Smooth muscle cell of the brain vasculature (primary cell): Measurements from ENCODE around the gene BCAN.

Experiments used
- DNase-seq: peaks from one replicate; pipeline ENCODE4 v3.0.0-alpha.2; 2012; ENCODE audit warnings: low read depth, low spot score

BCAN gene

DNA sequence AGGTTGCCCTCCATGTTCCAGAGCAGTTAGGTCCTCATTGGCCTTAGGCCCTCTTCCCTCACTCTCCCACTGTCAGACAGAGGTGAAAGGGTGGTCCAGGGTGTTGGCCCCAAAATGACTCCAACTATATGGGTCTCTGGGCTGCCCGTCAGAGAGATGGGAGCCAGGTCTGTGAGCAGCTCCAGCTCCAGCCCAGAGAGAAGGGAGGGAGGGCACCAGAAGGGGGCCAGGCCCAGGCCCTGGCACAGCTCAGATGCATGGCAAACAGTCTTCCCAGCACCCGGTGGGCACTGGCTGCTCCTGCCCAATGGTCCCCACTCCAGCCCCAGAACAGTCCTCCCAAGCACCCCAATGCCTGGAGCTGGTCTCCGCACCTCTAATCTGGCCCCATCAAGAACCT is 2.2 kb downstream of the BCAN start:
- no peak for DNase-seq

- DNase-seq = no peak
These were observed 2.7 kb downstream of the BCAN start for GRCh38 chr1:156644640-156645039.

DNA sequence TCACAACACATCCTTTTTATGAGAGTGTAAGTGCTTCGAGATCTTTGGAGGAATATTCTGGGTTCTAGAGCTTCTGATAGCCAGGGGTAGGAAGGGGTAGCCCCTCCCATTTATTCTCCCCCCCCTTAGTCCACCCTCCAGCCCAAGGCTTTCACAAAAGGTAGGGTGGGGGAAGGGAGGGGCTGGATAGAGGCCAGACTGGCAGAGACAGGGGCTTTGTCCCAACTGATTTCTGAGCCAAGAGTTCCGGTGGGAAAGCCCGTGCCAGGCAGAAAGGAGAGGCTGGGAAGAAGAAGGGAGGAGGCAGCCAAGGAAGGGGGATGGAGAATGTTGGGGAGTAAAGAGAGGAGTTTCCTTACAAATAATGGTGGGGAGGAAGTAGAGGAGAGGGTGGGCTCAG is 3.1 kb downstream of the BCAN start:
- DNase-seq = no peak

- DNase-seq = no peak
These were observed 3.7 kb downstream of the BCAN start for GRCh38 chr1:156645666-156646065.

DNA sequence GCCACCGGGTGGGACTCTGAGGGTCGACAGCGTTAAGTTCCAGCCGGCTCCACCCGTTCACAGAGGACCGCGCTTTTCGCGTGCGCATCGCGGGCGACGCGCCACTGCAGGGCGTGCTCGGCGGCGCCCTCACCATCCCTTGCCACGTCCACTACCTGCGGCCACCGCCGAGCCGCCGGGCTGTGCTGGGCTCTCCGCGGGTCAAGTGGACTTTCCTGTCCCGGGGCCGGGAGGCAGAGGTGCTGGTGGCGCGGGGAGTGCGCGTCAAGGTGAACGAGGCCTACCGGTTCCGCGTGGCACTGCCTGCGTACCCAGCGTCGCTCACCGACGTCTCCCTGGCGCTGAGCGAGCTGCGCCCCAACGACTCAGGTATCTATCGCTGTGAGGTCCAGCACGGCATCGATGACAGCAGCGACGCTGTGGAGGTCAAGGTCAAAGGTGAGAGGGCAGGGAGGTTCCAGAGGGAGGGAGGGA is 4.9 kb downstream of the BCAN start:
- DNase-seq = no peak

DNA sequence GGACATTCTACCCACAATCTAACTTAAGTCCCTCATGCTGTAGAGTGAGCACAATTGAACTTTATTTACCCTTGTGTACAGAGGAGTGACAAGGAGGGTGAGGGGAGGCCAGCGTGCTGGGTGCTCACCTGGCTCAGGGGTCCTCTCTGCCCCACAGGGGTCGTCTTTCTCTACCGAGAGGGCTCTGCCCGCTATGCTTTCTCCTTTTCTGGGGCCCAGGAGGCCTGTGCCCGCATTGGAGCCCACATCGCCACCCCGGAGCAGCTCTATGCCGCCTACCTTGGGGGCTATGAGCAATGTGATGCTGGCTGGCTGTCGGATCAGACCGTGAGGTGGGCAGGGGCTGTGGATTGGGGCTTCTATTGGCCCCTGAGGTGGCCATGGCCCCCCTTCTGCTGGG is 5.4 kb downstream of the BCAN start:
- DNase-seq = no peak

DNA sequence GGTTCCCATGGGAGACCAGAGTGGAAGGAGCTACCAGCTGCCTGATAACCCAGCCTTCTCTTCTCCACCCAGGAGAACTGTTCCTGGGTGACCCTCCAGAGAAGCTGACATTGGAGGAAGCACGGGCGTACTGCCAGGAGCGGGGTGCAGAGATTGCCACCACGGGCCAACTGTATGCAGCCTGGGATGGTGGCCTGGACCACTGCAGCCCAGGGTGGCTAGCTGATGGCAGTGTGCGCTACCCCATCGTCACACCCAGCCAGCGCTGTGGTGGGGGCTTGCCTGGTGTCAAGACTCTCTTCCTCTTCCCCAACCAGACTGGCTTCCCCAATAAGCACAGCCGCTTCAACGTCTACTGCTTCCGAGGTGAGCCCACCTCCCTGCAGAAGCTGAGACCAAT is 6.6 kb downstream of the BCAN start:
- DNase-seq = no peak

- DNase-seq = no peak
These were observed 7.0 kb downstream of the BCAN start for GRCh38 chr1:156648951-156649350.

- no peak for DNase-seq
These were observed 10.4 kb downstream of the BCAN start for GRCh38 chr1:156652131-156652991.

DNA sequence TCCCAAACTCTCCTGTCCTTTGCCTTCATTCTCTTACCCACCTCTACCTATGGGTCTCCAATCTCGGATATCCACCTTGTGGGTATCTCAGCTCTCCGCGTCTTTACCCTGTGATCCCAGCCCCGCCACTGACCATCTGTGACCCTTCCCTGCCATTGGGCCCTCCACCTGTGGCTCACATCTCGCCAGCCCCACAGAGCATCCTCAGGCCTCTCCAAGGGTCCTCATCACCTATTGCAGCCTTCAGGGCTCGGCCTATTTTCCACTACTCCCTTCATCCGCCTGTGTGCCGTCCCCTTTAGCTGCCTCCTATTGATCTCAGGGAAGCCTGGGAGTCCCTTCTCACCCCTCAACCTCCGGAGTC is 11.1 kb downstream of the BCAN start:
- no peak for DNase-seq

- DNase-seq = no peak
These were observed 12.8 kb downstream of the BCAN start for GRCh38 chr1:156654700-156655099.

DNA sequence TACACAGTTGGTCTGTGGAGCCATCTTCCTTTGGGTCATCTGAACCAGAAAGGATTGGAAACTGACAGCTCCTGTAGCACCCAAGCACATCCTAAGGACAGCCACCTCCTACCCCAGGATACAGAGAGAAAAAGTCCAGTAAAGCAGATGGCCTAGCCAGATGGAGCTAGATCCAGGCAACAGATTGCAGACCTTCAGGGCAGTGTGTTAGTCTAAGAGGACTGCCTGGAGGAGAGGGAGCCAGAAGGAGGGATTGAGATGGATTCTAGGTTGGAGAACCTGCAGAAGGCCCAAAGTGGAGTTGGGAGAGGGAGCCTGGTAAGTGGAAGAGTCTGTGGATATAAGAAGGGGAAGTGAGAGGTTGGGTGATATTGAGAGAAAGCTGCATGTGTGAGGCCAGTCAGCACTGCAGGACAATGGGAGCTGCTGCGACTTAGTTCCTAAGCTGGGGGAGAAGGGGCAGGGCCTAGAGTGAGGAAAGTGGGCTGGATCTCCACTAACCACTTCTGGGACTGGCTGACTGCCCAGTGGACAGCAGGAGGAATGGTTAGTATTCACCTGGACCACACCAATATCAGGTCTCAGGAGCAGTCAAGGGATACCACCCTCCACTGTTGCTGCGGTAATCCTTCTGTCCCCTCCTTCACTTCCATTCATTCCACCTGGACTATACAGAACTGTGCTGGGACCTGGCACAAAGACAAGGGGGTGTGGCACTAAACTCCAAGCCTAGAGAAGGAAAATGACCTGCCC is 13.4 kb downstream of the BCAN start:
- no peak for DNase-seq

DNA sequence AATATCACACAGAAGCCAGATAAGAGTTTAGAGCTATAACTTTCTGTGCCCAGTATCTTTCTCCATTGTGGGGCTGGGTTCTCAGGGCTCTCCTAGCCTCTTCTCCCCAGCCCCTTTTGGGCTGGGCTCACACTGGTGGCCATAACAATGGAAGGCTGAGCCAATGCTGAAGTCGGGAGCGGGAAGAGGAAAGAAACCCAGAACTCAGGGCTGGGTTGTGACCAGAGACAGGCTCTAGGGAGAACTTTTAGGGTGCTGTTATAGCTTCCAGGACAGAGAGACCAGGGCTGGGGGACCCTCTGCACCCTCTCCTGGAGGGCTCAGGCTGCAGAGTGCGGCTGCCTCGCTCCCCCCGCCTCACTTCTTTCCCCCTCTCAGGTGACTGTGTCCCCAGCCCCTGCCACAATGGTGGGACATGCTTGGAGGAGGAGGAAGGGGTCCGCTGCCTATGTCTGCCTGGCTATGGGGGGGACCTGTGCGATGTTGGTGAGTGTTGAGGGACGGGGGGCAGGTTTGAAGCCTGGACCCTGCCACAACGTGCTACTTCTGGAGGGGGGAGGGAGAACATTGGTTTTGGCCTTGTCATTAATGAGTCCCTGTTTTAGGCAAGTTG is 14.1 kb downstream of the BCAN start:
- no peak for DNase-seq

DNA sequence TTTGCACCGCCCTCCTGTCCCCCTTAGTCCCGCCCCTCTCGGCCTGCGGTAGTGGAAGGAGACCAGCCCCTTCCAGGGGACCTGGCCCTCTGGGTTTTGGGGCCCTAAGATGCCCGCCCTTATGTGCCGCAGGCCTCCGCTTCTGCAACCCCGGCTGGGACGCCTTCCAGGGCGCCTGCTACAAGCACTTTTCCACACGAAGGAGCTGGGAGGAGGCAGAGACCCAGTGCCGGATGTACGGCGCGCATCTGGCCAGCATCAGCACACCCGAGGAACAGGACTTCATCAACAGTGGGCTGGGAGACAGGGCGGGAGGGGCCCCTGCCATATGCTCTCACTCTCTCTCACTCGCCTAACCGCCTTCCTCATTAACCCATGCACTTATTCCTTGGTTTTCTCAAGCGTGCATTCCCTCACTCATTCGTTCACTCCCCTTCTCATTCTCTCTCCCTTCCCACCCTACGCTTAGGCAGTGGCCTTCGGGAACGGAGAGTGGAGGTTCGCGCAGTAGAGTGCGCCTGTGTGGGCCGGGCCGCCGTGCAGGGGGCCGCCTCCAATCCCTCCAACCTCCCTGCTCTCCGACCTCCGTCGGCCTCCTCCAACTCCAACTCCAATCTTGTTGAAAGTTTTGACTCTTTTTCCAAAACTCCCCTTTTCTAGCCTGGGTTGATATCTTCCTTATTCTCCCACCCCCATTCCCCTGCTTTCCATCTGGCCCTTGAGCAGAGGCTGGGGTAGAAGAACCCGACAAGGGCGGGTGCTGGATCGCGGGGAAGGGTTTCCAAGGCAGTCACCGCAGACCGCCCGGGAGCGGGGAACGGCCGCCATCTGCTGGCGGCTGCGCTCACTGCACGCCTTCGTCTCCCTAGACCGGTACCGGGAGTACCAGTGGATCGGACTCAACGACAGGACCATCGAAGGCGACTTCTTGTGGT is 15.2 kb downstream of the BCAN start:
- no peak for DNase-seq

DNA sequence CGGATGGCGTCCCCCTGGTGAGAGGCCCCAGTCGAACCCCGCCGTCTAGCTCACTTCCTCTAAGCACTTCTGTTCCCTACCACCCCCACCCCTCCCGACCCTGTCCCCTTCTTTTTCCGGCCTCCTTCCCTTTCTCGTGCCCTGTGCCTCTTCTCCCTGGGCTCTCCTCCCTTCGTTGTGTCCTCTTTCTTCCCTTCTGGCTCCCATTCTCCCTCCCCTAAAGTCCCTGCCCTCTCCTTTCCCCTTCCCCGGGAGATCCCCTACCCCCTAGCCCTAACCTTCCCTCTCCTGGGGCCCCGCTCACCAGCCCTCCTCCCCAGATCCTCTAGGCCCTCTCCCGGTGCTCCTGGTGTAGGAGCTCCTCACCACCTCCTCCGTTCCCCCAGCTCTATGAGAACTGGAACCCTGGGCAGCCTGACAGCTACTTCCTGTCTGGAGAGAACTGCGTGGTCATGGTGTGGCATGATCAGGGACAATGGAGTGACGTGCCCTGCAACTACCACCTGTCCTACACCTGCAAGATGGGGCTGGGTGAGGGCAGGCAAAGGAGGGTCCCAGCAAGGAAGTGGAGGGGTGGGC is 15.9 kb downstream of the BCAN start:
- no peak for DNase-seq

GRCh38 chr1:156658496-156658895 is 16.6 kb downstream of the BCAN start:
- no peak for DNase-seq

DNA sequence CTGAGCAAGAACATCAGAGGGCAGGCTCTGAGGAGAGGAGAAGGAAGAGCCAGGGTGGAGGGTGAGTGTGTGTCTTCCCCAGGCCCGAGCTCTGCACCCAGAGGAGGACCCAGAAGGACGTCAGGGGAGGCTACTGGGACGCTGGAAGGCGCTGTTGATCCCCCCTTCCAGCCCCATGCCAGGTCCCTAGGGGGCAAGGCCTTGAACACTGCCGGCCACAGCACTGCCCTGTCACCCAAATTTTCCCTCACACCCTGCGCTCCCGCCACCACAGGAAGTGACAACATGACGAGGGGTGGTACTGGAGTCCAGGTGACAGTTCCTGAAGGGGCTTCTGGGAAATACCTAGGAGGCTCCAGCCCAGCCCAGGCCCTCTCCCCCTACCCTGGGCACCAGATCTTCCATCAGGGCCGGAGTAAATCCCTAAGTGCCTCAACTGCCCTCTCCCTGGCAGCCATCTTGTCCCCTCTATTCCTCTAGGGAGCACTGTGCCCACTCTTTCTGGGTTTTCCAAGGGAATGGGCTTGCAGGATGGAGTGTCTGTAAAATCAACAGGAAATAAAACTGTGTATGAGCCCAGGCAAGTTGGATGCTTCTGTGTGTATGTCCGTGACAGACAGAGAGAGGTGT is 17.1 kb downstream of the BCAN start:
- no peak for DNase-seq

GRCh38 chr1:156659661-156659987 is 17.7 kb downstream of the BCAN start:
- DNase-seq = no peak

GRCh38 chr1:156659988-156660751 is 18.3 kb downstream of the BCAN start:
- peak; percentile 89 for DNase-seq

GRCh38 chr1:156660752-156661112 is 18.8 kb downstream of the BCAN start:
- no peak for DNase-seq
